CD14-positive monocyte (primary cell): ENCODE measurements around the gene SPATA2. TPM values are rescaled to one million over a fixed set of nuclear protein-coding genes. Genes with fewer than 3 reads are reported as not detected.
A peak's percentile ranks its signal among the peaks of the same experiment; 100 is the strongest.

ENCODE experiments used
- DNase-seq, 3 donors: peaks; one replicate each; pipeline ENCODE4 v3.0.0-alpha.2; 2011 to 2022
- H2AFZ ChIP-seq: 2 replicates; pipeline ENCODE4 v1.6.0; 2012; ENCODE audit warnings: mild to moderate bottlenecking, low read depth, low read length, inconsistent platforms; ENCODE audit not compliant: insufficient read depth, poor library complexity, severe bottlenecking
- H3K27ac ChIP-seq, 2 donors: 1 replicate in 1 of 2; 2 replicates in 1 of 2; pipeline ENCODE4 v1.5.1; 2012 to 2013; ENCODE audit warnings: low read length in 2 of 2, control low read depth in 1 of 2, inconsistent platforms in 1 of 2, low read depth in 1 of 2, mild to moderate bottlenecking in 1 of 2
- H3K27me3 ChIP-seq, 2 donors: one replicate each; pipeline versions ENCODE4 v1.6.0 to v1.6.1; 2011 to 2013; ENCODE audit warnings: low read length in 2 of 2; ENCODE audit not compliant: control insufficient read depth in 2 of 2, insufficient read depth in 2 of 2
- H3K36me3 ChIP-seq, 2 donors: replicated peaks in 1 of 2; 1 replicate in 1 of 2; 2 replicates in 1 of 2; pipeline versions ENCODE4 v1.5.1 to v1.6.1; 2012 to 2013; ENCODE audit warnings: low read length in 2 of 2, control low read depth in 1 of 2, inconsistent platforms in 1 of 2, mild to moderate bottlenecking in 1 of 2; ENCODE audit not compliant: insufficient read depth in 2 of 2, control insufficient read depth in 1 of 2
- H3K4me1 ChIP-seq, 2 donors: 1 replicate in 1 of 2; 2 replicates in 1 of 2; pipeline versions ENCODE4 v1.5.1 to v1.6.1; 2012 to 2013; ENCODE audit warnings: low read length in 2 of 2, control low read depth in 1 of 2, inconsistent platforms in 1 of 2, mild to moderate bottlenecking in 1 of 2, moderate library complexity in 1 of 2; ENCODE audit not compliant: insufficient read depth in 2 of 2, control insufficient read depth in 1 of 2
- H3K4me2 ChIP-seq: replicated peaks from 2 replicates; pipeline ENCODE3; 2012; ENCODE audit warnings: low read length, moderate library complexity, mild to moderate bottlenecking; ENCODE audit not compliant: poor library complexity, severe bottlenecking; ENCODE audit errors: extremely low read depth
- H3K4me3 ChIP-seq, 3 experiments: fragments of 200-600 bp in 1 of 3; sonication (generic) in 1 of 3; replicated peaks in 1 of 3; 1 replicate in 2 of 3; 2 replicates in 1 of 3; pipeline ENCODE4 v1.5.1; 2011 to 2013; ENCODE audit warnings: low read length in 3 of 3, mild to moderate bottlenecking in 3 of 3, control low read depth in 2 of 3, low read depth in 2 of 3, inconsistent platforms in 1 of 3, moderate library complexity in 1 of 3
- H3K79me2 ChIP-seq: 2 replicates; pipeline ENCODE4 v1.6.0; 2012; ENCODE audit warnings: mild to moderate bottlenecking, control low read depth, inconsistent platforms, low read length, moderate library complexity; ENCODE audit not compliant: insufficient read depth
- H3K9ac ChIP-seq: 2 replicates; pipeline ENCODE4 v1.6.0; 2017; ENCODE audit warnings: low read length, mild to moderate bottlenecking; ENCODE audit not compliant: insufficient read depth, poor library complexity, severe bottlenecking
- H3K9me3 ChIP-seq, 2 donors: replicated peaks in 1 of 2; 1 replicate in 1 of 2; 2 replicates in 1 of 2; pipeline versions ENCODE4 v1.5.1 to v1.6.1; 2012 to 2013; ENCODE audit warnings: low read length in 2 of 2, control low read depth in 1 of 2; ENCODE audit not compliant: control insufficient read depth in 1 of 2, insufficient read depth in 1 of 2
- H4K20me1 ChIP-seq: 2 replicates; pipeline ENCODE4 v1.6.0; 2012; ENCODE audit warnings: mild to moderate bottlenecking, low read length, control low read depth, moderate library complexity; ENCODE audit not compliant: insufficient read depth
- H3K27ac Mint-ChIP-seq, 7 donors: one replicate each; pipeline ENCODE4 v1.8.0; 2020; ENCODE audit warnings: mild to moderate bottlenecking in 7 of 7, mixed read lengths in 7 of 7, moderate library complexity in 6 of 7, inconsistent platforms in 2 of 7
- H3K27me3 Mint-ChIP-seq, 3 donors: one replicate each; pipeline ENCODE4 v1.8.0; 2021 to 2022; ENCODE audit warnings: low read depth in 3 of 3, mild to moderate bottlenecking in 3 of 3, mixed read lengths in 3 of 3, moderate library complexity in 3 of 3, inconsistent platforms in 1 of 3
- H3K36me3 Mint-ChIP-seq, 2 donors: one replicate each; pipeline ENCODE4 v1.8.0; 2020; ENCODE audit warnings: mixed read lengths in 2 of 2, inconsistent platforms in 1 of 2, mild to moderate bottlenecking in 1 of 2
- H3K4me1 Mint-ChIP-seq: one replicate; pipeline ENCODE4 v1.8.0; 2020; ENCODE audit warnings: mild to moderate bottlenecking, mixed read lengths
- H3K4me3 Mint-ChIP-seq, 2 donors: one replicate each; pipeline ENCODE4 v1.8.0; 2020; ENCODE audit warnings: mild to moderate bottlenecking in 2 of 2, mixed read lengths in 2 of 2, moderate library complexity in 1 of 2
- H3K9me3 Mint-ChIP-seq, 7 donors: one replicate each; pipeline ENCODE4 v1.8.0; 2020 to 2022; ENCODE audit warnings: mixed read lengths in 7 of 7, mild to moderate bottlenecking in 6 of 7, moderate library complexity in 6 of 7, inconsistent platforms in 2 of 7
- WGBS: methylation state at CpG from one replicate; pipeline ENCODE4 v1.1.5; 2013; ENCODE audit warnings: missing lambda C conversion rate; ENCODE audit not compliant: insufficient coverage; 5-methylcytosine and 5-hydroxymethylcytosine counted together
- intact Hi-C, 2 donors: fragments of 100-400 bp; cut with micrococcal nuclease; formaldehyde crosslinking; loops; one replicate each; pipeline versions ENCODE4 v1.15.0 to v1.15.1; 2023
- polyA plus RNA-seq, 3 donors: library from polyadenylated mRNA; depleted of rRNA in 1 of 3; unstranded in 2 of 3; stranded (reverse) in 1 of 3; fragments of 300-500 nt in 2 of 3; fragments of >200 nt in 1 of 3; fragmentation: Illumina TruSeq in 2 of 3; gene quantifications; 1 replicate in 2 of 3; 2 replicates in 1 of 3; pipeline ENCODE4 v1.2.3, GENCODE V29; 2012 to 2021
- TF ChIP-seq, protein P1 (sequence below): fragments of 200-600 bp; IDR thresholded peaks from one replicate; pipeline ENCODE4 v1.8.0; 2022; ENCODE audit warnings: antibody characterized with exemption, mild to moderate bottlenecking

Gene SPATA2
- polyA plus RNA-seq, 3 donors, result 1.9 to 13.3 (median 3.9) TPM

DNA sequence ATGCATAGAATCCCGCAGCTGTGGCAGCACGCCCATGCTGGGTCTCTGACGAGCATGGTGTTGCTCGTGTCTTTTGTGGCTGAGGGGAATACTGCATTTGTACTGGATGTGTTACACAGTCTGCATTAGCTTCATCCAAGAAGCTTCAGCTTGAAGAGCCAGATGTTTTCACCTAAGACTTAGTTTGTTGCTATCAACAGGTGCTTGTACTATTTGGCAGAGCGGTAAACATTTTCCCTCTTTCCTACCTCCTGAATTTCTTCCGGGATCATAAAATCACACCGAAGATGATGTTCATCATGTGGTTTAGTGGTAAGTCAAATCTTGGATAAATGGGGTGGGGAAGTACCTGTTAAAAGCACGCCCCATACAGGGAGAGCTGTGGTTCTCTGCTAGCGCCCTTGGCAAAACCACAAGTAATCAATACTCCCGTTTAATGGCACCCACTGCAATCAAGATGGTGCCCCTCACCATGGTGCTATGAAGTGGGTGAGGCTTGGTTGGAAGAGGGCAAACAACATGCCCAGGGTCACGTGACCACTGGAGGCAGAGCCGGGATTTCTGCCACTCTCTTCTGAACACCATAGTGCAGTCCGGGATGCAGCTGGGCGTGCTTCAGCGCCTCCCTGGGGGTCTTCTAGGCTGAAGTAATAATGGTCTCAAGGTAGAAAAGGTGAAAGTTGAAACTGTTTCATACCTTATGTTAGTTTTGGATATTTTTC, 34.4 kb downstream of the SPATA2 start:
- H4K20me1 ChIP-seq, result no peaks in the 10 kb centered on the region
- Mint-ChIP-seq H3K4me1 (no peaks in the 10 kb centered on the region), H3K9me3 (no peaks in the 10 kb centered on the region), H3K36me3 (peaks cover 75 to 92% of the 10 kb centered on the region in 2 donors), H3K27me3 (no peaks in the 10 kb centered on the region), H3K27ac (peak overlapping the region in 1 of 7 donors; percentile 23), H3K4me3 (no peak overlapping the region)
- H3K27me3 ChIP-seq, result no peaks in the 10 kb centered on the region
- peaks cover 71 to 98% of the 10 kb centered on the region in 2 donors for H3K36me3 ChIP-seq
- no peaks in the 10 kb centered on the region for H3K9me3 ChIP-seq
- TF ChIP-seq, protein P1, sequence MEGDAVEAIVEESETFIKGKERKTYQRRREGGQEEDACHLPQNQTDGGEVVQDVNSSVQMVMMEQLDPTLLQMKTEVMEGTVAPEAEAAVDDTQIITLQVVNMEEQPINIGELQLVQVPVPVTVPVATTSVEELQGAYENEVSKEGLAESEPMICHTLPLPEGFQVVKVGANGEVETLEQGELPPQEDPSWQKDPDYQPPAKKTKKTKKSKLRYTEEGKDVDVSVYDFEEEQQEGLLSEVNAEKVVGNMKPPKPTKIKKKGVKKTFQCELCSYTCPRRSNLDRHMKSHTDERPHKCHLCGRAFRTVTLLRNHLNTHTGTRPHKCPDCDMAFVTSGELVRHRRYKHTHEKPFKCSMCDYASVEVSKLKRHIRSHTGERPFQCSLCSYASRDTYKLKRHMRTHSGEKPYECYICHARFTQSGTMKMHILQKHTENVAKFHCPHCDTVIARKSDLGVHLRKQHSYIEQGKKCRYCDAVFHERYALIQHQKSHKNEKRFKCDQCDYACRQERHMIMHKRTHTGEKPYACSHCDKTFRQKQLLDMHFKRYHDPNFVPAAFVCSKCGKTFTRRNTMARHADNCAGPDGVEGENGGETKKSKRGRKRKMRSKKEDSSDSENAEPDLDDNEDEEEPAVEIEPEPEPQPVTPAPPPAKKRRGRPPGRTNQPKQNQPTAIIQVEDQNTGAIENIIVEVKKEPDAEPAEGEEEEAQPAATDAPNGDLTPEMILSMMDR, result no peak
- 100% methylated on average over 5 of the region's 15 CpGs for WGBS
- intact Hi-C loops, result no loop called here
- no peaks in the 10 kb centered on the region for H3K4me1 ChIP-seq
- no peak overlapping the region for H3K4me2 ChIP-seq
- H3K27ac ChIP-seq, result no peak overlapping the region
- no peak overlapping the region for H3K9ac ChIP-seq
- H3K4me3 ChIP-seq, result no peak overlapping the region
- H2AFZ ChIP-seq, result no peak overlapping the region
- DNase-seq, result no peak
- no peaks in the 10 kb centered on the region for H3K79me2 ChIP-seq

- H3K9me3 ChIP-seq, result no peaks in the 10 kb centered on the region
- intact Hi-C loops, result no loop called here
- no peaks in the 10 kb centered on the region for H3K4me1 ChIP-seq
- peaks cover 69 to 98% of the 10 kb centered on the region in 2 donors for H3K36me3 ChIP-seq
- no peak overlapping the region for H3K27ac ChIP-seq
- no peak overlapping the region for H3K4me2 ChIP-seq
- 93% methylated on average over 2 of the region's 3 CpGs for WGBS
- no peaks in the 10 kb centered on the region for H3K9me3 Mint-ChIP-seq
- H3K9ac ChIP-seq, result no peak overlapping the region
- TF ChIP-seq, protein P1, result no peak
- no peak overlapping the region for H3K4me3 Mint-ChIP-seq
- H3K27ac Mint-ChIP-seq, result no peak overlapping the region
- H3K36me3 Mint-ChIP-seq, result peaks cover 75 to 92% of the 10 kb centered on the region in 2 donors
- H3K4me1 Mint-ChIP-seq, result no peaks in the 10 kb centered on the region
- H3K4me3 ChIP-seq, result no peak overlapping the region
- no peak overlapping the region for H2AFZ ChIP-seq
- no peaks in the 10 kb centered on the region for H3K27me3 ChIP-seq
- H3K27me3 Mint-ChIP-seq, result peaks cover 0 to 1% (median 0%) of the 10 kb centered on the region in 3 donors
- H4K20me1 ChIP-seq, result no peaks in the 10 kb centered on the region
- H3K79me2 ChIP-seq, result no peaks in the 10 kb centered on the region
- no peak for DNase-seq
These were observed 35.2 kb downstream of the SPATA2 start for GRCh38 chr20:49880177-49880576.
